SJCRH30 (cell line): ENCODE data around the gene SMG6. TPM values are rescaled to one million over a fixed set of nuclear protein-coding genes. Genes with fewer than 3 reads are reported as not detected.

Experiments used
- DNase-seq, 2 experiments: peaks; one replicate each; pipeline ENCODE4 v3.0.0-alpha.2; 2015 to 2020
- H3K27ac ChIP-seq: fragments of 250-450 bp; sonication (Bioruptor Pico); 2 replicates; pipeline ENCODE4 v1.5.1; 2020; ENCODE audit warnings: mild to moderate bottlenecking, moderate library complexity
- H3K27me3 ChIP-seq: fragments of 250-450 bp; sonication (Bioruptor Pico); 2 replicates; pipeline ENCODE4 v1.5.1; 2020; ENCODE audit warnings: mild to moderate bottlenecking, moderate library complexity
- H3K36me3 ChIP-seq: fragments of 250-450 bp; sonication (Bioruptor Pico); 2 replicates; pipeline ENCODE4 v1.5.1; 2020; ENCODE audit warnings: mild to moderate bottlenecking, moderate library complexity
- H3K4me1 ChIP-seq: fragments of 250-450 bp; sonication (Bioruptor Pico); 2 replicates; pipeline ENCODE4 v1.5.1; 2020; ENCODE audit warnings: mild to moderate bottlenecking, moderate library complexity
- H3K4me3 ChIP-seq: fragments of 250-450 bp; sonication (Bioruptor Pico); 2 replicates; pipeline ENCODE4 v1.5.1; 2020; ENCODE audit warnings: mild to moderate bottlenecking, moderate library complexity
- H3K9me3 ChIP-seq: fragments of 250-450 bp; sonication (Bioruptor Pico); replicated peaks from 2 replicates; pipeline ENCODE4 v1.5.1; 2020; ENCODE audit warnings: mild to moderate bottlenecking, moderate library complexity
- total RNA-seq: library from RNA; depleted of rRNA; stranded (reverse); fragments of >200 nt; shearing (Covaris generic); gene quantifications from 2 replicates; pipeline ENCODE4 v1.2.3, GENCODE V29; 2014

Gene SMG6
- total RNA-seq, 1 experiment from 2014 or later: 13.0 TPM

DNA sequence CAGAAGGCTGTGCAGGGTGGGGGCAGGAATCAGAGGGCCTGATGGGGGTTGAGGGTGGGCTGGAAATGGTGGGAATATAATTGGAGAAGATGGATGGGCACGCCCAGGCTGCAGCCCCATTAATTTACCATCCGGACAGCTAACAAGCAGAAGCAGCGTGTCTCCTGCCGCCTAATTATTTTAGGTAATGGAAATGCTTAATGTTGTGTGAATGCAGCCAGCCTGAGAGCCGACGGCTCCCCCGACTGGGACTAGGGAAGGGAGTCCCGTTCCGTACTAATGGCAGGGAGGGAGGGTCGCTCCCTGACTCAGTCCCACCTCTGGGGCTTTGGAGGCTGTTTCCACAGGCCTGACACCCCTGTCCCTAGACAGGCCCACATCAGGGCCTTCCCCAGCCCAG, 266.4 kb downstream of the SMG6 start:
- peaks cover 3% of the 10 kb centered on the region; the same call in 1 of the 2 replicates for H3K4me1 ChIP-seq
- H3K27me3 ChIP-seq: no peaks in the 10 kb centered on the region
- no peak overlapping the region for H3K27ac ChIP-seq
- DNase-seq: no peak
- no peaks in the 10 kb centered on the region for H3K36me3 ChIP-seq
- H3K4me3 ChIP-seq: no peak overlapping the region
- no peaks in the 10 kb centered on the region for H3K9me3 ChIP-seq

DNA sequence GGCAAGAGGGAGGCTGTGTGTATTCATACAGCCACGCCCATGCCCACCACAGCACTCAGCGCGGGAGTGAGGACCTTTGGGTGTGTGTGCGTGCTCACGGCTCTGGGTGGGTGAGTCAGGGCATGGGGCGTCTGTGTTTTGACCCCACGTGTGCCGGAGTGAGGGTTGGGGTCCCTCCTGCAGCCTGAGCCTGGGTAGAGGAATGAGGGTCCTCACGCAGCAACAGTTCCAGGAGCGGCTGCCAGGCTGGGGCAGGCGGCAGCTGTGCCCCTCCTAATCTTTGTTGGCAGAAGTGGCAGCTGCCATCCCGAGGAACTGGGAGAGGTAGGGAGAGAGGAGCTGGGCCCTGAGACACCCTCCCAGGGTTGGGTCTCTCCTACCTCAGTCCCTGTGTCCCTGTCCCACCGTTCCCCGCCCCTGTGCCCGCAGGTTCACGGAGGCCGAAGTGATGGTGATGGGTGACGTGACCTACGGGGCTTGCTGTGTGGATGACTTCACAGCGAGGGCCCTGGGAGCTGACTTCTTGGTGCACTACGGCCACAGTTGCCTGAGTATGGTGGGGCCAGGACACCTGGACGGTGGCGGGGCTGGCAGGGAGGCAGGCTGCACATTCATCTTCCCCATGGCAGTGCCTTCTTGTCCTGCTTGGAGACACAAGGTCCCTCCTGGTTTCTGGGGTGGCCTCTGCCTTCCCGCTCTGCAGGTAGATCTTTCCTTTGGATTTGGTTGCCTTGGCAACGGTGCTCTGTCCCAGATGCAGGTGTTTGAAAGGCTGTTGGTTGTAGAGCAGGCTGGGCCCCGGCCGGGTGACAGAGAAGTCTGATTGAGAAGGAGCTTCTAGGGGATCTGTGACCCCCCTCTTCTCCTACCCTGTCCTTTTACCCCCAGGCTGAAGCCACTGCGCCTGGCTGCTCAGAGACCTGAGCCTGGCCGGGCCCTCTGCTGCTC, 267.8 kb downstream of the SMG6 start:
- Histone ChIP-seq H3K4me3 (no peak overlapping the region), H3K27me3 (no peaks in the 10 kb centered on the region), H3K36me3 (no peaks in the 10 kb centered on the region), H3K4me1 (no peaks in the 10 kb centered on the region; the same call in 1 of the 2 replicates), H3K9me3 (no peaks in the 10 kb centered on the region), H3K27ac (no peak overlapping the region)
- no peak for DNase-seq

- H3K27ac ChIP-seq: no peak overlapping the region
- H3K4me1 ChIP-seq: no peaks in the 10 kb centered on the region
- no peak overlapping the region for H3K4me3 ChIP-seq
- no peaks in the 10 kb centered on the region for H3K27me3 ChIP-seq
- no peak for DNase-seq
- no peaks in the 10 kb centered on the region for H3K36me3 ChIP-seq
- no peaks in the 10 kb centered on the region for H3K9me3 ChIP-seq
Observed at GRCh38 chr17:2034806-2035540, 268.6 kb downstream of the SMG6 start.

DNA sequence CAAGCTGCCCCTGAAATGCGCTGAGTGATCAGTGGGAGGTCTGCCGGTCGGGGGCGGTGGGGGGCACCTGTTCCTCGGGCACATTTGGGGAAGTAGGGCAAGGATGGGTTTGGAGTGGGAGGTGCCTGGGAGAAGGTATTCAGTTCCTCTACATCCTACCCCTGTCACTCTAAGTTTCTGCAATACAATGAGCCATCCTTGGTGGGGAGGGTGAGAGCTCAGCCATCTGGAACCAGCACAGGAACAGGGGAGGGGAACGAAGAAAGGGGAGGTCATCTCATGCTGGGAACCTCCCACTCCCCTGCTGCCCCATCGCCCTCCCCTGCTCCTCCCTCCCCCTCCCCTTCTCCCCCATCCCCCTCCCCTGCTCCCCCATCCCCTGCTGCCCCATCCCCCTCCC, 269.4 kb downstream of the SMG6 start:
- no peaks in the 10 kb centered on the region for H3K9me3 ChIP-seq
- no peak overlapping the region for H3K4me3 ChIP-seq
- DNase-seq: no peak
- no peaks in the 10 kb centered on the region for H3K36me3 ChIP-seq
- H3K4me1 ChIP-seq: no peaks in the 10 kb centered on the region
- no peaks in the 10 kb centered on the region for H3K27me3 ChIP-seq
- H3K27ac ChIP-seq: no peak overlapping the region

DNA sequence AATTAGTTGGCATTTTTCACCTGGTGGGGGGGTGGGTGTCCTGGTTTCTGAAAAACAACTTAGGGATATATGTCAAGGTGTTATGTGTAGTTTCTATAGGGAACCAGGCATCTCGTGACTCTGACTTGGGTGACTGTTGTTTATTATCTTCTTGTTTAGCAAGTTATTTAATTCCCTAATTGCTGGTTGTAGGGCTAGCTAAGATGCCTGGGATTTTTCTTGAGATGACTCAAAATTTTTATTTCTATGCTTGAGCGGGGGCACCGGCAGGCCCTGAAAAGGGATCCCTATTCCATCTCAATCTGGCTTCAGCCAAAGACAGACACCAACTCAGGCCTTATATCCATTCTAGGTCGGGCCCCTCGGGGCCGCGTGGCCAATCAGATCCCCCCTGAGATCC, 270.4 kb downstream of the SMG6 start:
- H3K9me3 ChIP-seq: no peaks in the 10 kb centered on the region
- peaks cover under 1% of the 10 kb centered on the region; the same call in 1 of the 2 replicates for H3K27me3 ChIP-seq
- DNase-seq: no peak
- H3K4me3 ChIP-seq: no peak overlapping the region
- H3K27ac ChIP-seq: no peak overlapping the region
- no peaks in the 10 kb centered on the region for H3K36me3 ChIP-seq
- H3K4me1 ChIP-seq: no peaks in the 10 kb centered on the region

- DNase-seq: peak; percentile 77 to 84
- no peak overlapping the region for H3K27ac ChIP-seq
- peaks cover 4% of the 10 kb centered on the region; the same call in 1 of the 2 replicates for H3K27me3 ChIP-seq
- no peaks in the 10 kb centered on the region for H3K36me3 ChIP-seq
- H3K4me1 ChIP-seq: 0 out of 2 replicates have a peak, but pooled peaks cover under 1% of the 10 kb centered on the region
- H3K9me3 ChIP-seq: no peaks in the 10 kb centered on the region
- peak overlapping the region; percentile 100 for H3K4me3 ChIP-seq
Observed at GRCh38 chr17:2030779-2031163, 272.8 kb downstream of the SMG6 start.

GRCh38 chr17:2029911-2030778, 273.4 kb downstream of the SMG6 start, which contains the start of gene DPH1:
Gene DPH1, plus strand, starts transcription at chr17:2030153. Its CDS starts 17 bp downstream, at chr17:2030170.
- H3K4me1 ChIP-seq: 0 out of 2 replicates have a peak, but pooled peaks cover 5% of the 10 kb centered on the region
- H3K27me3 ChIP-seq: peaks cover 4% of the 10 kb centered on the region; the same call in 1 of the 2 replicates
- peak within 1 kb of the TSS; percentile 58 for H3K27ac ChIP-seq
- no peaks in the 10 kb centered on the region for H3K9me3 ChIP-seq
- peak; percentile 87 for DNase-seq
- H3K4me3 ChIP-seq: peak within 1 kb of the TSS; percentile 100
- no peaks in the 10 kb centered on the region for H3K36me3 ChIP-seq

GRCh38 chr17:2028737-2029136, 274.8 kb downstream of the SMG6 start:
- DNase-seq: peak in 1 of 2 experiments; percentile 42
- H3K9me3 ChIP-seq: no peaks in the 10 kb centered on the region
- H3K36me3 ChIP-seq: no peaks in the 10 kb centered on the region
- no peak overlapping the region for H3K27ac ChIP-seq
- no peak overlapping the region for H3K4me3 ChIP-seq
- peaks cover 4% of the 10 kb centered on the region; the same call in 1 of the 2 replicates for H3K27me3 ChIP-seq
- H3K4me1 ChIP-seq: peaks cover 7% of the 10 kb centered on the region; the same call in 1 of the 2 replicates

DNA sequence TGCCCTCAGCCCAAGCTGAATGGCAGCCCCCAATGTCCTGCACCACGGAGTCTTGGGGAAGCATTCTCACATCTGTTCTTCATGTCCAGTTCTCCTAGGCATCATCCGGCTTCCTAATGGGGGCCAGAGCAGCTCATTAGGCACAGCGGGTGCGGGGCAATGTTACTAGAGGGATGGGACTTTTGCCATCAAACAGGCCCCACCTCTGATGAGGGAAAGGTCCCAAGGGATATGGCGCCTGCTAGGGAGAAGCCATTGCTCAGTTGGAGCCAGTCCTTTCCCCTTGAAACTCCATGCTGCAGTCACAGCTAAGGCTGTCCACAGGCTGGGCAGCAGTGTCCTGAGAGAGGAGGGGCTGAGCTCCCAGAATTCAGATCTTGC, 275.4 kb downstream of the SMG6 start:
- no peak for DNase-seq
- Histone ChIP-seq H3K36me3 (no peaks in the 10 kb centered on the region), H3K9me3 (no peaks in the 10 kb centered on the region), H3K27ac (no peak overlapping the region), H3K4me1 (peaks cover 7% of the 10 kb centered on the region; the same call in 1 of the 2 replicates), H3K27me3 (peaks cover 4% of the 10 kb centered on the region; the same call in 1 of the 2 replicates), H3K4me3 (no peak overlapping the region)

DNA sequence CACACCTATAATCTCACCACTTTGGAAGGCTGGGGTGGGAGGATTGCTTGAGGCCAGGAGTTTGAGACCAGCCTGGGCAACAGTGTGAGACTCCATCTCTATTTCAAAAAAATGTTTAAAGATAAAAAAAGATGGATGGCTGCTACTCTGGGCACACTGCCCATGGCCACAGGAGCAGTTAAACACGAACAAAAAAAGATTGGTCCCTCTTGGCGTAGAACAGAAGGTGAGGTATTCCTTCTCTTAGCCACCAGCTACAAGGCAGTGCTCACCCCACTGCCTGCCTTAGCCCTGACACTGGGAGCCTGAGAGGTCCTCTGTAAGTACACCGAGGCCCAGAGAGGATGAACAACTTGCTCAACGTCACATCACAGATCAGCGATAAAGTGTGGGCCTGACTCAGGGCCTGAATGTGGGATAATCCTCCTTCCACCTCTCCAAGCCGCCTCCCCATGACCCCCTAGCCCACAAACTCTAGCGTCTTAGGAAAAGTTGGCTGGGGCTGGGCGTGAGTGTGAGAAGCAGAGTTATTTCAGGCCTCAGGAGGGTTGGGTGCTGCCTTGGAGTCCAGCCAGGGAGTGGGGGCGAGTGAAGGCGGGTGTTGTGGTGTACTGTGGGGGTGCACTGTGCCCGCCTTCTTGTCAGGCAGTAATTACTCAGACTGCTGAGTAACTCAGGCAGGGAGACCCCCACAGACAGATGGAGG, 275.9 kb downstream of the SMG6 start:
- peaks cover 7% of the 10 kb centered on the region; the same call in 1 of the 2 replicates for H3K4me1 ChIP-seq
- no peak overlapping the region for H3K4me3 ChIP-seq
- no peak for DNase-seq
- no peaks in the 10 kb centered on the region for H3K36me3 ChIP-seq
- H3K27ac ChIP-seq: no peak overlapping the region
- no peaks in the 10 kb centered on the region for H3K9me3 ChIP-seq
- H3K27me3 ChIP-seq: peaks cover 4% of the 10 kb centered on the region; the same call in 1 of the 2 replicates

DNA sequence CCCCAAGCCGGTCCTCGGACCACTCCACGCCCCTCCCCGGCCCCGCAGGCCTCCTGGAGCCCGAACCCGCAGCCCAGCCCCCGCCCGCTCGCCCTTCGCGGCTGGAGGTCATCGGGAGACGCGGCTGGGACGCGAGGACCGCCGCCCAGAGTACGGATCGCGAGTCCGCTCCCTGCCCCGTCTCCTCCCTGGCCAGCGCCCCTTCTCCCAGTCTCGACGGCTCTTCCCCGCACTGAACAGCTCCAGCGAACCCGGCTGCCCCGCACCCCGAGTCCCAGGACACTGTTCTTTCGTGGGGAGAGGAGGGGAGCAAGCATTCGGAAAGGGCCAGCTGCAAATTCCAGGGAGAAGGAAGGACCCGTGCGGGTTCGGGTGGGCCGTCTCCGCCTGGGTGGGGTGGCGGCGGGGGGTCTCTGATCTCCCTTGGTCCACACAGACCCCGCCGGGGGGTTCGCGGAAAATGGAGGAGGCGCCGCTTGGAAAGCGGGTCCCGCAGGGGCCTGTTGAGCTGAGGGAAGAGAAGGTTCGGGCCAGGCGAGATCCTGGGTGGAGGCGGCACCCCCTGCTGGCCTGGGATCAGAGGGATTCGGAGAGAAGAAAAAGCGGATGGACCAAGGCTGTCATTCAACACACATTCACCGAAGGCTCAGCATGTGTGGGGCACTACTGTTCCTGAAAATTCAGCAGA, 277.8 kb downstream of the SMG6 start:
- DNase-seq: peak; percentile 65 to 69
- peaks cover 6% of the 10 kb centered on the region; the same call in 1 of the 2 replicates for H3K27me3 ChIP-seq

GRCh38 chr17:2025220-2025621, 278.4 kb downstream of the SMG6 start, which contains the start of gene RTN4RL1:
Gene RTN4RL1, minus strand, starts transcription at chr17:2025334. Its CDS starts 469 bp downstream, at chr17:2024865.
- peaks cover 11% of the 10 kb centered on the region; the same call in 1 of the 2 replicates for H3K27me3 ChIP-seq
- peak within 1 kb of the TSS; percentile 48 for H3K4me3 ChIP-seq
- no peaks in the 10 kb centered on the region for H3K36me3 ChIP-seq
- peaks cover 7% of the 10 kb centered on the region; the same call in 1 of the 2 replicates for H3K4me1 ChIP-seq
- H3K27ac ChIP-seq: no peak within 1 kb of the TSS
- DNase-seq: peak; percentile 49 to 57
- no peaks in the 10 kb centered on the region for H3K9me3 ChIP-seq

More for the DNA sequence above, 277.8 kb downstream of the SMG6 start:
- Histone ChIP-seq H3K4me1 (peaks cover 7% of the 10 kb centered on the region; the same call in 1 of the 2 replicates), H3K4me3 (peak overlapping the region; percentile 48), H3K27ac (no peak overlapping the region), H3K9me3 (no peaks in the 10 kb centered on the region), H3K36me3 (no peaks in the 10 kb centered on the region)
